Kidney (tissue), 14 donors: ENCODE measurements around the gene TMEM101. TPM values are rescaled to one million over a fixed set of nuclear protein-coding genes. Genes with fewer than 3 reads are reported as not detected.

Source experiments
- DNase-seq, 5 donors: peaks; one replicate each; pipeline ENCODE4 v3.0.0-alpha.2; 2013 to 2020
- FAIRE-seq: peaks from 2 replicates; lab custom pipeline; 2012; peaks lifted over from hg19 to GRCh38; lab: Jason Lieb, UNC
- H3K27ac ChIP-seq, 2 donors: one replicate each; pipeline ENCODE4 v1.7.0; 2013; ENCODE audit warnings: low read depth in 2 of 2, low read length in 2 of 2, inconsistent platforms in 1 of 2
- H3K27me3 ChIP-seq: one replicate; pipeline ENCODE4 v1.7.1; 2013; ENCODE audit warnings: low read length, inconsistent platforms; ENCODE audit not compliant: control insufficient read depth, insufficient read depth
- H3K36me3 ChIP-seq, 3 donors: one replicate each; pipeline versions ENCODE4 v1.7.0 to v1.7.1; 2013; ENCODE audit warnings: low read length in 3 of 3, control low read depth in 1 of 3, inconsistent platforms in 1 of 3; ENCODE audit not compliant: insufficient read depth in 3 of 3, control insufficient read depth in 2 of 3
- H3K4me1 ChIP-seq, 3 donors: one replicate each; pipeline versions ENCODE4 v1.7.0 to v1.7.1; 2013; ENCODE audit warnings: low read length in 3 of 3, inconsistent platforms in 1 of 3, low read depth in 1 of 3; ENCODE audit not compliant: control insufficient read depth in 2 of 3, insufficient read depth in 2 of 3
- H3K4me3 ChIP-seq, 3 donors: one replicate each; pipeline versions ENCODE4 v1.7.0 to v1.8.1; 2013; ENCODE audit warnings: low read length in 3 of 3, control low read depth in 1 of 3, inconsistent platforms in 1 of 3
- H3K9ac ChIP-seq, 3 donors: one replicate each; pipeline versions ENCODE4 v1.7.0 to v1.7.1; 2013; ENCODE audit warnings: low read length in 3 of 3, control low read depth in 1 of 3, inconsistent platforms in 1 of 3
- H3K9me3 ChIP-seq, 3 donors: one replicate each; pipeline versions ENCODE4 v1.7.0 to v1.7.1; 2013; ENCODE audit warnings: low read length in 3 of 3, control low read depth in 1 of 3, inconsistent platforms in 1 of 3; ENCODE audit not compliant: control insufficient read depth in 2 of 3, insufficient read depth in 1 of 3
- CTCF ChIP-seq: IDR thresholded peaks from 3 replicates; pipeline ENCODE4 v1.5.1; 2012; ENCODE audit warnings: mild to moderate bottlenecking, moderate library complexity, borderline replicate concordance; ENCODE audit not compliant: insufficient read depth; ENCODE audit errors: extremely low read depth
- intact Hi-C: fragments of 100-400 bp; cut with DNase I; formaldehyde crosslinking; loops from one replicate; pipeline ENCODE4 v1.11.1; 2022
- polyA plus RNA-seq: library from polyadenylated mRNA; stranded (reverse); fragments of 350-450 nt; fragmentation: Illumina TruSeq; extraction: RNeasy Lipid Tissue Mini Kit (QIAGEN cat#74804); gene quantifications from one replicate; pipeline ENCODE4 v1.2.3, GENCODE V29; 2014; ENCODE audit warnings: low read depth, low replicate concordance; ENCODE audit not compliant: insufficient read depth
- total RNA-seq: library from RNA; stranded (reverse); fragmentation: NEBNext Ultra II Directional; extraction: Animal tissue kit (Norgen Biotek cat#: 25700); gene quantifications from one replicate; pipeline ENCODE4 v1.2.1, GENCODE V29; 2021
- donor health status: control.
- donor health status: control.
- donor health status: control.
- donor health status: control.
- donor health status: control.
- donor health status: DM: yes; HTN: yes; CAD: no.
- donor health status: Normal renal cell carcinoma (clear cell type).

Gene TMEM101
- total and polyA plus RNA-seq, 2 donors from 2014 or later: 31.2 to 111 TPM

- intact Hi-C loops: no loop called here
- H3K9me3 ChIP-seq: no peaks in the 10 kb centered on the region
- no peaks in the 10 kb centered on the region for H3K36me3 ChIP-seq
- no peak overlapping the region for H3K27ac ChIP-seq
- FAIRE-seq (no peak), DNase-seq (peak; percentile 70 to 88 (median 83))
- H3K9ac ChIP-seq: peak overlapping the region in 1 of 3 donors; percentile 2
- no peak overlapping the region for H3K4me3 ChIP-seq
- no peaks in the 10 kb centered on the region for H3K27me3 ChIP-seq
- peaks cover 0 to 4% (median 2%) of the 10 kb centered on the region in 3 donors for H3K4me1 ChIP-seq
- peak; percentile 78 for TF ChIP-seq CTCF
Measured at GRCh38 chr17:43994272-43995149, 20.3 kb downstream of the TMEM101 start.

GRCh38 chr17:43992641-43993040 lies 22.1 kb downstream of the TMEM101 start:
- H3K4me3 ChIP-seq: no peak overlapping the region
- FAIRE-seq (no peak), DNase-seq (no peak)
- H3K9ac ChIP-seq: no peak overlapping the region
- peaks cover 0 to 4% (median 2%) of the 10 kb centered on the region in 3 donors for H3K4me1 ChIP-seq
- no peaks in the 10 kb centered on the region for H3K36me3 ChIP-seq
- no peaks in the 10 kb centered on the region for H3K9me3 ChIP-seq
- no peaks in the 10 kb centered on the region for H3K27me3 ChIP-seq
- intact Hi-C loops: no loop called here
- TF ChIP-seq CTCF: no peak
- no peak overlapping the region for H3K27ac ChIP-seq

GRCh38 chr17:43988301-43988700 lies 26.5 kb downstream of the TMEM101 start:
- H3K27ac ChIP-seq: no peak overlapping the region
- no peak for TF ChIP-seq CTCF

More at GRCh38 chr17:43988301-43988700, 26.5 kb downstream of the TMEM101 start:
- DNase-seq (peak in 2 of 5 donors; percentile 4 to 12), FAIRE-seq (no peak)
- H3K4me1 ChIP-seq: peaks cover 0 to 5% (median 0%) of the 10 kb centered on the region in 3 donors
- H3K9me3 ChIP-seq: no peaks in the 10 kb centered on the region
- H3K27me3 ChIP-seq: peaks cover 4% of the 10 kb centered on the region
- H3K9ac ChIP-seq: no peak overlapping the region
- H3K36me3 ChIP-seq: no peaks in the 10 kb centered on the region
- intact Hi-C loops: no loop called here
- no peak overlapping the region for H3K4me3 ChIP-seq
